DMS 273 (cell line): ENCODE data around the gene CEACAM16.

ENCODE experiments used
- DNase-seq: peaks from one replicate; lab custom pipeline; 2025; ENCODE audit not compliant: unreplicated experiment; lab: John Stamatoyannopoulos, UW

CEACAM16 gene

GRCh38 chr19:44759083-44759804 is 60.3 kb downstream of the CEACAM16 start:
- no peak for DNase-seq
